NB4 (cell line): ENCODE data around the gene HRAS.

Experiments
- DNase-seq: peaks from one replicate; pipeline ENCODE4 v3.0.0; 2010; ENCODE audit warnings: low read depth
- H3K4me3 ChIP-seq: one replicate; pipeline ENCODE4 v1.5.1; 2011; ENCODE audit warnings: mild to moderate bottlenecking, low read depth, low read length, moderate library complexity
- MAX ChIP-seq: IDR thresholded peaks from 2 replicates; pipeline ENCODE4 v1.6.1; 2011; ENCODE audit warnings: low read depth, low read length
- MYC ChIP-seq: IDR thresholded peaks from 2 replicates; pipeline ENCODE4 v1.6.1; 2011; ENCODE audit warnings: low read depth, low read length
- POLR2A ChIP-seq: IDR thresholded peaks from 2 replicates; pipeline ENCODE4 v1.6.1; 2011; ENCODE audit warnings: mild to moderate bottlenecking; ENCODE audit not compliant: insufficient read length; ENCODE audit errors: extremely low read depth
- TF ChIP-seq, protein P1 (sequence below): IDR thresholded peaks from one replicate; pipeline ENCODE4 v1.5.1; 2012; ENCODE audit warnings: low read depth, low read length

The HRAS gene

DNA sequence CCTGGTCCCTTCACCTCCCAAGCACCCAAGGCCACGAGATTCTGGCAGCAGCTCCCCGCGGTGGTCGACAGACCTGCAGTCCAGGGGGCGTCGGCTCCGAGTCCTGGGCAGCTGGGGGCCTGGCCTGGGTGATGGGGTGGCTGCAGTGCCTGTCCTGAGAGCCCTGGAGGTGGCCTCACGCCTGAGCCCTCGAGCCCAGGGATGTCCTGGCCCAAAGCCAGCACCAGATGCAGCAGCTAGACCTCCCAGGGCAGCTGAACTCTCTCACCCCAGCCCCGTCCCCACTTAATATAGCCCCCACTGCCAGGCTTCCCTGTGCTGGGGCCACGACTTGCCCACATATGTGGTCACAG, 18.6 kb upstream of the HRAS start:
- no peak for DNase-seq

GRCh38 chr11:553083-553987, 18.0 kb upstream of the HRAS start:
- no peak for DNase-seq
- no peak overlapping the region for H3K4me3 ChIP-seq
- TF ChIP-seq POLR2A (no peak), MAX (no peak), MYC (no peak)
- TF ChIP-seq, protein P1, sequence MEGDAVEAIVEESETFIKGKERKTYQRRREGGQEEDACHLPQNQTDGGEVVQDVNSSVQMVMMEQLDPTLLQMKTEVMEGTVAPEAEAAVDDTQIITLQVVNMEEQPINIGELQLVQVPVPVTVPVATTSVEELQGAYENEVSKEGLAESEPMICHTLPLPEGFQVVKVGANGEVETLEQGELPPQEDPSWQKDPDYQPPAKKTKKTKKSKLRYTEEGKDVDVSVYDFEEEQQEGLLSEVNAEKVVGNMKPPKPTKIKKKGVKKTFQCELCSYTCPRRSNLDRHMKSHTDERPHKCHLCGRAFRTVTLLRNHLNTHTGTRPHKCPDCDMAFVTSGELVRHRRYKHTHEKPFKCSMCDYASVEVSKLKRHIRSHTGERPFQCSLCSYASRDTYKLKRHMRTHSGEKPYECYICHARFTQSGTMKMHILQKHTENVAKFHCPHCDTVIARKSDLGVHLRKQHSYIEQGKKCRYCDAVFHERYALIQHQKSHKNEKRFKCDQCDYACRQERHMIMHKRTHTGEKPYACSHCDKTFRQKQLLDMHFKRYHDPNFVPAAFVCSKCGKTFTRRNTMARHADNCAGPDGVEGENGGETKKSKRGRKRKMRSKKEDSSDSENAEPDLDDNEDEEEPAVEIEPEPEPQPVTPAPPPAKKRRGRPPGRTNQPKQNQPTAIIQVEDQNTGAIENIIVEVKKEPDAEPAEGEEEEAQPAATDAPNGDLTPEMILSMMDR = no peak

More for the DNA sequence above, 18.6 kb upstream of the HRAS start:
- H3K4me3 ChIP-seq = no peak overlapping the region
- TF ChIP-seq, protein P1 = no peak
- TF ChIP-seq MAX = no peak
- TF ChIP-seq POLR2A = no peak
- TF ChIP-seq MYC = no peak

DNA sequence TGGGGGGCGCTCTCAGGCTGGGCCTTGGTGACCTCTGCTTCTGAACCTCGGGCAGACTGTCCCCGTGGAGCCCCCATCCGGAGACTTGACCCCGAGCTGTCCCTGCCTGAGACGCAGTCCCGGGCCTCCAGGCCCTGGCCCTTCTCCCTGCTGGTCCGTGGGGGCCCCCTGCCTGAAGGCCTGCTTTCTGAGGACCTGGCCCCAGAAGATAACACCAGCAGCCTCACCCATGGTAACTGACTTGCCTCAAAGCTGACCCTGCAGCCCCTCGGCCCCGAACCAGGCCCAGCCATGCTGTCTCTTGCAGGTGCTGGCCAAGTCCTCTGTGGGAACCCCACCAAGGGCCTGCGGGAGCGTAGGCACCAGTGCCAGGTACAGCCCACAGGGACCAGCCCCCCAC, 16.2 kb upstream of the HRAS start:
- TF ChIP-seq MAX = no peak
- TF ChIP-seq MYC = no peak
- TF ChIP-seq, protein P1 = no peak
- no peak for TF ChIP-seq POLR2A
- no peak overlapping the region for H3K4me3 ChIP-seq
- DNase-seq = no peak

GRCh38 chr11:551131-551530, 15.8 kb upstream of the HRAS start:
- TF ChIP-seq, protein P1 = no peak
- TF ChIP-seq MAX (no peak), POLR2A (no peak), MYC (no peak)
- H3K4me3 ChIP-seq = no peak overlapping the region
- no peak for DNase-seq

DNA sequence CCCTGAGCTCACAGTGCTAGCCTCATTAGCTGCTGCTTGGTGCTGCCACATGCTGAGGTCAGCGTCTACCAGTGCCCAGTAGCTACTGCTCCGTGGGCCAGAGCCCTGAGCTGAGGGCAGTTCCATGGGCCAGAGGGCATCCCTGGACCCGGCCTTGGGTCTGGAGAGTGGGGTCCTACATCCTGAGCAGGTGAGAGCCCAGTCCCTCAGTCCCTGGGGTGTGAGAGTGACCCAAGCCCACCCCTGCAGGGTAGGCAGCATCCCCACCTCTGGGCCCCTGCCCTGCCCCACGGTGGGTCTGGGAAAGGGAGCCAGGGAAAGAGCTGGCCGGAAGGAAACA, 15.3 kb upstream of the HRAS start:
- no peak overlapping the region for H3K4me3 ChIP-seq
- DNase-seq = no peak
- TF ChIP-seq POLR2A (no peak), MYC (no peak)

DNA sequence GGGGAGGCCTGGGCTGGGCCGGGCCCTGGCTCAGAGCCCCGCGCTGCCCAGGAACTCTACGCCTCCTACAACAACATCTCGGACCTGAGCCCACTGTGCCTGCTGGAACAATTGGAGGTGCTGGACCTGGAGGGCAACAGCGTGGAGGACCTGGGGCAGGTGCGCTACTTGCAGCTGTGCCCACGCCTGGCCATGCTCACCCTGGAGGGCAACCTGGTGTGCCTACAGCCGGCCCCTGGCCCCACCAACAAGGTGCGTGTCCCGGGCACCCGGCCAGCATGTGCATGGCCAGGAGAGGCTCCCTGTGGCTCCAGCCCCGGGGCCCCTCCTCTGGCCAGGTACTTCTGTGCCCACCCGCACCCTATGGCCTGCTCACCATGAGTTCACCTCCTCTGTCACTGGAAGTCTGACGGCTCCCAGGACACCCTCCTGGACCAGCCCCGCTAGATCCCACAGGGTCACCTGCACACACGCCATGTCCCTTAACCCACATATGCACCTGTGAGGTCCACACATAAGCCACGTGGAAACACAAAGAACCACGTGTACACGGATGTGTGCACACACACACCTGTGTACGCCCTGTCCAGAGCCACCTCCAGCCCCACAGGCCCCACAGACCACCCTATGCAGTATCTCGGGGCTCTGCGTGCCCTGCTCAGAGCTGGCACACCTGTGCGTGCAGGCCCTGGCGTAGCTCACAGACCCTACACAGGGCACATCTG, 14.8 kb upstream of the HRAS start:
- H3K4me3 ChIP-seq = no peak overlapping the region
- DNase-seq = no peak
- TF ChIP-seq, protein P1 = no peak
- TF ChIP-seq MAX = no peak
- no peak for TF ChIP-seq POLR2A
- TF ChIP-seq MYC = no peak
